Measurements from ENCODE around the gene TRIP10.
A peak's percentile ranks its signal among the peaks of the same experiment; 100 is the strongest.
"Not testable (repeated sequence)": the region's sequence is repeated elsewhere in the genome, so short reads cannot be mapped to it uniquely, and the experiment has no call there.

The TRIP10 gene

GRCh38 chr19:6768236-6768785 lies 28.8 kb downstream of the TRIP10 start:
- no peak for DNase-seq (ENCODE audit: low spot score)

- no peak for DNase-seq (ENCODE audit: low spot score)
These were observed 29.6 kb downstream of the TRIP10 start for GRCh38 chr19:6769006-6769619.

GRCh38 chr19:6771648-6772027 lies 32.2 kb downstream of the TRIP10 start:
- not testable (repeated sequence) for DNase-seq (ENCODE audit: low spot score)

GRCh38 chr19:6772028-6772865 lies 32.8 kb downstream of the TRIP10 start, which contains the start of gene VAV1:
VAV1 (plus strand) TSS chr19:6772708; CDS start chr19:6772808, 100 bp downstream.
- DNase-seq (ENCODE audit: low spot score) = peak; percentile 89

GRCh38 chr19:6772866-6773322 lies 33.4 kb downstream of the TRIP10 start:
- no peak for DNase-seq (ENCODE audit: low spot score)

GRCh38 chr19:6773323-6773931 lies 33.9 kb downstream of the TRIP10 start:
- DNase-seq (ENCODE audit: low spot score) = peak; percentile 52

GRCh38 chr19:6774821-6775707 lies 35.6 kb downstream of the TRIP10 start:
- no peak for DNase-seq (ENCODE audit: low spot score)

GRCh38 chr19:6776045-6776444 lies 36.6 kb downstream of the TRIP10 start:
- DNase-seq (ENCODE audit: low spot score) = not testable (repeated sequence)

- DNase-seq (ENCODE audit: low spot score) = no peak
These were observed 37.5 kb downstream of the TRIP10 start for GRCh38 chr19:6776999-6777398.

GRCh38 chr19:6777434-6777833 lies 38.0 kb downstream of the TRIP10 start:
- DNase-seq (ENCODE audit: low spot score) = no peak

- no peak for DNase-seq (ENCODE audit: low spot score)
These were observed 38.9 kb downstream of the TRIP10 start for GRCh38 chr19:6778386-6778785.

GRCh38 chr19:6779206-6779605 lies 39.7 kb downstream of the TRIP10 start:
- DNase-seq (ENCODE audit: low spot score) = no peak

GRCh38 chr19:6787393-6787792 lies 47.9 kb downstream of the TRIP10 start:
- DNase-seq (ENCODE audit: low spot score) = no peak

- no peak for DNase-seq (ENCODE audit: low spot score)
These were observed 49.4 kb downstream of the TRIP10 start for GRCh38 chr19:6788896-6789295.

- no peak for DNase-seq (ENCODE audit: low spot score)
These were observed 51.0 kb downstream of the TRIP10 start for GRCh38 chr19:6790194-6791128.

- DNase-seq (ENCODE audit: low spot score) = no peak
These were observed 51.8 kb downstream of the TRIP10 start for GRCh38 chr19:6791237-6791636.

GRCh38 chr19:6793411-6793810 lies 53.9 kb downstream of the TRIP10 start:
- DNase-seq (ENCODE audit: low spot score) = no peak

- DNase-seq (ENCODE audit: low spot score) = no peak
These were observed 54.5 kb downstream of the TRIP10 start for GRCh38 chr19:6793973-6794372.

GRCh38 chr19:6794686-6795431 lies 55.4 kb downstream of the TRIP10 start:
- DNase-seq (ENCODE audit: low spot score) = no peak

- DNase-seq (ENCODE audit: low spot score) = no peak
These were observed 56.8 kb downstream of the TRIP10 start for GRCh38 chr19:6796278-6796677.

Measured in CD4-positive, alpha-beta T cell treated with Interleukin-6 at 100 ng/mL for 8 hours (primary cell).